GDM1 (cell line): ENCODE measurements around the gene GHDC.
"Not testable (repeated sequence)": the region's sequence is repeated elsewhere in the genome, so short reads cannot be mapped to it uniquely, and the experiment has no call there.

Experiments used
- DNase-seq: peaks from one replicate; lab custom pipeline; 2025; lab: John Stamatoyannopoulos, UW

GHDC gene

GRCh38 chr17:42146911-42147607 is 47.2 kb downstream of the GHDC start:
- DNase-seq = no peak

- not testable (repeated sequence) for DNase-seq
Observed at GRCh38 chr17:42143138-42143537, 51.2 kb downstream of the GHDC start.

- no peak for DNase-seq
Observed at GRCh38 chr17:42142371-42142896, 51.9 kb downstream of the GHDC start.

- DNase-seq = no peak
Observed at GRCh38 chr17:42141382-42141781, 52.9 kb downstream of the GHDC start.

- not testable (repeated sequence) for DNase-seq
Observed at GRCh38 chr17:42140690-42141089, 53.6 kb downstream of the GHDC start.
